HG03045 (cell line): ENCODE data around the gene EXOC6B.

ENCODE experiments used
- ATAC-seq: cut with Tn5 transposase; IDR thresholded peaks from one replicate; pipeline ENCODE4 v1.9.1; 2021; ENCODE audit warnings: mild to moderate bottlenecking, moderate library complexity; ENCODE audit not compliant: unreplicated experiment

Gene EXOC6B

DNA sequence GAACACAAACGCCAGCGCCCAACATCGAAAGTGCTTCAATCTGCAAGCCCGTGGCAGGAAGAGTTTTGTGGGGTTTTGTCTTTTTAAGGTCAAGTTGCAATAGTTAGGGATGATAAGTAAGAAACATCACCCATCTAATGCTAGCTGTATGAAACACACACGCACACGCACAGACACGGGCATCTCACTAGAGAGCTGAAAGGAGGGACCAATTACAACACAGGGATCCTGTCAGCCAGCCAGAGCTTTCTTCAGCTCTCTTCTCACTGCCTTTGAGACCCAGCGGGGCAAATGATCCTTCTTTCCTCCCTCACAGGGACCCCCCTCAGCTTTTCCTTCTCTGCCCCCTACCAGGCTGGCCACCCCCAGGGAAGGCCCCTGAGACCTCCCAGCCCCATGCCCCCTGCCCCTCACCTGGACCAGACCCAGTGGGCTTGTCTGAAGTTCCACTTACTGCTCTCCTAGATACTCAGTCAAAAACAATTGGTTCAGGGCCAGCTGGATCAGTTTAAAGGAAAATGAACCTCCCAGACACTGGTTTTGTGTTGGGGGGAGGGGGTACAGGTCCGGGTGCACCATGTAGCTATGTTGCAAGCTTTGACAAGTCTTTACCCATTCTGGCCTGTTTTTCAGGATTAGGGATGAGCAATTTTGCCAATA, 696.0 kb downstream of the EXOC6B start:
- no peak for ATAC-seq

- ATAC-seq, result no peak
Observed at GRCh38 chr2:72128843-72129227, 697.0 kb downstream of the EXOC6B start.

DNA sequence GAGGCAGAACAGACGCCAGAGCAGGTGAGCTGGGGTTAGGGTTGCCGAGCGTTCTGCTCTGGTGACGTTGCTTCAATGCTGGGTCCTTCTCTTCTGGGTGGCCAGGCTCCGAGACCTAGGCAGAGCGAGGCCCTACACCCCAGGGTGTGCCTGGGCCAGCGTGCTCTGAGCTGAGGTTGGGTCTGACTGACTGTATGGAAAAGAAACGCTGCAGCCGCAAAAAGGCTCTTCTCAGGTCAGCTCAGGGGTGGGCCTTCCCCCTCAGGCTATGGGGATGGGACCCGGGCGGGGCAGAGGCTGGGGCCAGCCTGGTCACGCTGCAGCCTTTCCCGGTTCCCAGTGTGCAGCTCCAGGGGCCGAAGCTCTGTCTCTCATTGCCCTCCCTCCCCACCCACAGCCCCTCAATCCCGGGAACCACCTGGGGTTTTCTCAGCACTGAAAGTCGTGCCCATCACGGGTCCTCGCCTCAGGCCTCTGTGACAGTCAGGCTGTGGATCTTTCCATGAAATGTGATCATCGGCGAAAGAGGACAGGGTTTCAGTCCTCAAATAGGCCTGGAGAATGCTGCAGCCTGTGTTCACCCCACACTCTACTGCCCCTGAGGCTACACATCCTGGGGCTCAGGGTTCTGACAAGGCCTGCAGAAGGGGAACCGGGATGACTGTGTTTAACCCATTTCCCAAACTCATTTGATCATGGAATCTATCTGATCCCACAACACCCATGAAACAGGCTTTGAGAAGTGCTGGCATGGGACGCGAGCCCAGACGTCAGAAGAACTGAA, 697.6 kb downstream of the EXOC6B start:
- no peak for ATAC-seq

GRCh38 chr2:72127401-72128058, 698.3 kb downstream of the EXOC6B start:
- no peak for ATAC-seq

DNA sequence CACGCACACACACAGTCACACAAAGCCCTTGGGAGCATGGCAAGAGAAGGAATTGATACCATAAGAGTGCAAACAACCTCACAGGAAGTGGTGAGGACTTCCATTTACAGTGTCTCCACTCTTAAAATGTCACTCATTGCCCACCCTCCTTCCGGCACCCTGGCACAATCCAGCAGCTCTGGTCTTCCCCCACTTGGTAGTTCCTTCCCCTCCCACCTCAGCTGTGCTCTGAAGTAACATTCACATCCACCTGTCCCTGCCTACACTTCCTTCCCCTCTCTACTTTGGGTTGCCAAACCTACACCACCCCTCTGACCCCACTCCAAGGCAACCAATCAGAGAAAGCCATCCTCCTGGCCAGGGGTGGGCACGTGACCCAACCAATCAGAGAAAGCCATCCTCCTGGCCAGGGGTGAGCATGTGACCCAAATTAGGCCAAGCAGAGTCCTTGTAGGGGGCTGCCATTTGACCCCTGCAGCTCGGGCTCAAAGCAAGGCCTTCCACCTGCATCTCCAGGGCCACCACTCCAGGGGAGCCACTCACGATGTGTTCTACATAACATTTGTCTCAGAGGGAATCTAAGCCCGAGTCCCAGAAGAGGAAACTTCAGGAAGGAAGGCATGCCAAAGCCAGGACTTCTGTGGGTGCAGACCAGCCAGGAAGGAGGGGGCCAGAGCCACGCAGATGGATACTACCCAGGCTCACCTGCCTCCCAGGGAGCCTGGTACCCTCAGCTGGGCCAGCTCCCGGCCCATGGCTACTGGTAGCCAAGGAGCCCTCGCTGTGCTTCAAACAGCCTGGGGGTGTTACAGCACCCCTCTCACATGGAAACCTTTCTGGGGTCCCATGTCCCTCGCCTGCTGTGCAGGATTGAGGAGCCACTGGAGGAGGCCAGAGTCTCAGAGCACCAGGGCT, 699.4 kb downstream of the EXOC6B start:
- no peak for ATAC-seq
